ENCODE results near the gene LMF2. TPM values are rescaled to one million over a fixed set of nuclear protein-coding genes. Genes with fewer than 3 reads are reported as not detected.
A peak's percentile ranks its signal among the peaks of the same experiment; 100 is the strongest.

The LMF2 gene
- total and polyA plus RNA-seq, 2 of the 4 experiments (the other 2 are of a cell fraction): 16.8 to 82.6 TPM

DNA sequence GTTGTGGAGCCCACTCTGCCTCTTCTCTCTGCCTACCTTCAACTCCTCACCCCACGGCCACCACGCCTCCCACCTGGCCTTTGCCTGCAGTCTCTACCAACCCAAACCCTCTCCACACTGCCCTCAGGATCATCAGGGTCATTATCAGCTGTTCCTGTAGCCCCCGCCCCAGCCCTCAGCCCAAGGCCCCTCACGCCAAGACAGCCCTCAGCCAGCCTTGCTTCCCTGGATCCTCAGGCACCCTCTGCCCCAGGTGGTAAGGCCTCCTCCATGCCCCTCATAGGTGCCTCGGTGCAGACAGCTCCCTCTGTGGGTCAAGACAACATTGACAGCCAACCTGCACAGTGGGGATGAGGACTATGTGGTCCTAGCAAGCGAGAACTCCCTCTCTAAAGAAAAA lies 34.4 kb downstream of the LMF2 start (continued):
- TF ChIP-seq, protein P1, sequence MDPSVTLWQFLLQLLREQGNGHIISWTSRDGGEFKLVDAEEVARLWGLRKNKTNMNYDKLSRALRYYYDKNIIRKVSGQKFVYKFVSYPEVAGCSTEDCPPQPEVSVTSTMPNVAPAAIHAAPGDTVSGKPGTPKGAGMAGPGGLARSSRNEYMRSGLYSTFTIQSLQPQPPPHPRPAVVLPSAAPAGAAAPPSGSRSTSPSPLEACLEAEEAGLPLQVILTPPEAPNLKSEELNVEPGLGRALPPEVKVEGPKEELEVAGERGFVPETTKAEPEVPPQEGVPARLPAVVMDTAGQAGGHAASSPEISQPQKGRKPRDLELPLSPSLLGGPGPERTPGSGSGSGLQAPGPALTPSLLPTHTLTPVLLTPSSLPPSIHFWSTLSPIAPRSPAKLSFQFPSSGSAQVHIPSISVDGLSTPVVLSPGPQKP (IDR thresholded peaks at IDR 0.05; ENCODE audit: borderline replicate concordance, low read depth, low read length): no peak
- no peak for TF ChIP-seq MAZ (IDR thresholded peaks at IDR 0.05; ENCODE audit: borderline replicate concordance, low read depth, low read length)

DNA sequence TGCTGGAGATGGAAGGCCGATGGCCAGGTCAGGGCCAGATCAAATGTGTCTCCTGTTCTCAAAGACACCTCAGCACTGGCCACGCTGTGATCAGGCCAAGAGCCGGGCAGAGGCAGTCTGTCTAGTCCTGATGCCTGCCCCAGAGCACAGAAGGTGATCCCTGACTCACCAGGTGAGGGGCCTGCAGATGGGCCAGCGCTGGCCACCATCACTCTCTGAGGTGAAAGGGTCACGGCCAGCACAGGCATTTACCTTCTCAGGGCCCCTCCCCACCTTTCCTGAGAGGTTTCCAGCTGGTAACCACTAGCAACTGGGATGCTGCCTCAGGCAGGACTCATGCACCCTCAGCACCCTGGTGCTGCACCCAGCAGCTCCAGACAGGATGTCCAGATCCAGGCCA lies 35.5 kb downstream of the LMF2 start:
- H2BK20ac ChIP-seq (ENCODE audit: low read depth, low read length): no peak overlapping the region
- H3K4me1 ChIP-seq (ENCODE audit: control insufficient read depth, insufficient read depth, low read length): peaks cover 25% of the 10 kb centered on the region
- H2AFZ ChIP-seq (replicated peaks; ENCODE audit: low read length, poor library complexity): no peak overlapping the region
- no peak overlapping the region for H3K56ac ChIP-seq (ENCODE audit: extremely low read depth, insufficient read depth, low read length)
- H2AK9ac ChIP-seq (replicated peaks; ENCODE audit: low read depth, low read length, poor library complexity): peak overlapping the region; percentile 23
- no peak overlapping the region for H4K8ac ChIP-seq (ENCODE audit: low read depth in 2 of 2, low read length in 2 of 2)
- no TSS peak for BruUV-seq (replicated peaks)
- no peak overlapping the region for H4K5ac ChIP-seq (ENCODE audit: low read depth, low read length)
- H2AK5ac ChIP-seq (ENCODE audit: low read depth, low read length): no peak overlapping the region
- H3K18ac ChIP-seq (ENCODE audit: low read depth, low read length): no peak overlapping the region
- H3K4ac ChIP-seq (ENCODE audit: low read depth, low read length): no peak overlapping the region
- no peaks in the 10 kb centered on the region for H3K27me3 ChIP-seq (ENCODE audit: control insufficient read depth, insufficient read depth, low read length)
- peaks cover 21 to 72% of the 10 kb centered on the region in 2 experiments; a peak in 3 of 4 replicates for H3K79me1 ChIP-seq (ENCODE audit: low read depth in 1 of 2, low read length in 2 of 2)
- intact Hi-C loops (cut with micrococcal nuclease) (no loop called here), in situ Hi-C loops (cut with MboI; ENCODE audit: low sequenced_read_pairs) (no loop called here), dilution Hi-C loops (cut with HindIII; ENCODE audit: low sequenced_read_pairs, unreplicated experiment) (no loop called here)
- 89% methylated on average over 2 of the region's 5 CpGs; no CpG with 5 or more reads in 1 of the 2 experiments for WGBS, 2 experiments (ENCODE audit: extremely low coverage in 2 of 2, insufficient read length in 1 of 2)
- peaks cover 67% of the 10 kb centered on the region for H4K20me1 ChIP-seq (ENCODE audit: insufficient read depth, low read length)
- DNase-seq (no peak), ATAC-seq (ENCODE audit: low read depth) (no peak)
- no peak overlapping the region for H2BK15ac ChIP-seq (ENCODE audit: low read depth, low read length)
- ChIA-PET CTCF (no interaction called here), POLR2A (ENCODE audit: unreplicated experiment) (no interaction called here)
- peaks cover 20% of the 10 kb centered on the region for H3K9me1 ChIP-seq (ENCODE audit: insufficient read depth, low read length)
- H3K4me3 ChIP-seq (ENCODE audit: insufficient read depth, low read depth, low read length): no peak overlapping the region
- H2BK5ac ChIP-seq (ENCODE audit: low read depth, low read length, poor library complexity, severe bottlenecking): no peak overlapping the region
- no peak overlapping the region for H3K4me2 ChIP-seq (ENCODE audit: low read depth, low read length)
- H2BK120ac ChIP-seq (ENCODE audit: low read depth, low read length): no peak overlapping the region
- H3K9ac ChIP-seq (ENCODE audit: low read depth, low read length): no peak overlapping the region
- no peak overlapping the region for H3K14ac ChIP-seq (replicated peaks; ENCODE audit: low read depth, low read length)
- no peak overlapping the region for H3K23ac ChIP-seq (ENCODE audit: low read depth, low read length)
- TF ChIP-seq MAFK (IDR thresholded peaks at IDR 0.05; ENCODE audit: low read depth, low read length): no peak
- TF ChIP-seq MAZ (IDR thresholded peaks at IDR 0.05; ENCODE audit: borderline replicate concordance, low read depth, low read length): no peak
- no peak for TF ChIP-seq RCOR1 (IDR thresholded peaks at IDR 0.05; ENCODE audit: insufficient replicate concordance, low read length)
- no peak for TF ChIP-seq CEBPB (IDR thresholded peaks at IDR 0.05; ENCODE audit: low read depth, low read length)
- no peak for TF ChIP-seq BHLHE40 (IDR thresholded peaks at IDR 0.05; ENCODE audit: low read depth, low read length)
- no peak for TF ChIP-seq FOS (IDR thresholded peaks at IDR 0.05; ENCODE audit: low read depth, low read length)
- TF ChIP-seq CHD1 (IDR thresholded peaks at IDR 0.05; ENCODE audit: low read depth, low read length): no peak
- no peak for TF ChIP-seq RAD21 (IDR thresholded peaks at IDR 0.05; ENCODE audit: low read length)
- TF ChIP-seq RFX5 (IDR thresholded peaks at IDR 0.05; ENCODE audit: low read depth, low read length): no peak
- TF ChIP-seq, protein P2, sequence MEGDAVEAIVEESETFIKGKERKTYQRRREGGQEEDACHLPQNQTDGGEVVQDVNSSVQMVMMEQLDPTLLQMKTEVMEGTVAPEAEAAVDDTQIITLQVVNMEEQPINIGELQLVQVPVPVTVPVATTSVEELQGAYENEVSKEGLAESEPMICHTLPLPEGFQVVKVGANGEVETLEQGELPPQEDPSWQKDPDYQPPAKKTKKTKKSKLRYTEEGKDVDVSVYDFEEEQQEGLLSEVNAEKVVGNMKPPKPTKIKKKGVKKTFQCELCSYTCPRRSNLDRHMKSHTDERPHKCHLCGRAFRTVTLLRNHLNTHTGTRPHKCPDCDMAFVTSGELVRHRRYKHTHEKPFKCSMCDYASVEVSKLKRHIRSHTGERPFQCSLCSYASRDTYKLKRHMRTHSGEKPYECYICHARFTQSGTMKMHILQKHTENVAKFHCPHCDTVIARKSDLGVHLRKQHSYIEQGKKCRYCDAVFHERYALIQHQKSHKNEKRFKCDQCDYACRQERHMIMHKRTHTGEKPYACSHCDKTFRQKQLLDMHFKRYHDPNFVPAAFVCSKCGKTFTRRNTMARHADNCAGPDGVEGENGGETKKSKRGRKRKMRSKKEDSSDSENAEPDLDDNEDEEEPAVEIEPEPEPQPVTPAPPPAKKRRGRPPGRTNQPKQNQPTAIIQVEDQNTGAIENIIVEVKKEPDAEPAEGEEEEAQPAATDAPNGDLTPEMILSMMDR (conservative IDR thresholded peaks at IDR 0.05; ENCODE audit: low read depth, low read length): no peak
- H3K36me3 ChIP-seq (ENCODE audit: control insufficient read depth, insufficient read depth, low read length): peaks cover 11% of the 10 kb centered on the region
- no peaks in the 10 kb centered on the region for H3K9me3 ChIP-seq (ENCODE audit: control insufficient read depth, insufficient read depth, low read length)
- H4K91ac ChIP-seq (ENCODE audit: insufficient read depth, low read depth, low read length): no peak overlapping the region
- H3K27ac ChIP-seq (ENCODE audit: insufficient read depth, low read length): no peak overlapping the region

Measured in IMR-90 (cell line).